ENCODE measurements around the gene SDR39U1.

The SDR39U1 gene

DNA sequence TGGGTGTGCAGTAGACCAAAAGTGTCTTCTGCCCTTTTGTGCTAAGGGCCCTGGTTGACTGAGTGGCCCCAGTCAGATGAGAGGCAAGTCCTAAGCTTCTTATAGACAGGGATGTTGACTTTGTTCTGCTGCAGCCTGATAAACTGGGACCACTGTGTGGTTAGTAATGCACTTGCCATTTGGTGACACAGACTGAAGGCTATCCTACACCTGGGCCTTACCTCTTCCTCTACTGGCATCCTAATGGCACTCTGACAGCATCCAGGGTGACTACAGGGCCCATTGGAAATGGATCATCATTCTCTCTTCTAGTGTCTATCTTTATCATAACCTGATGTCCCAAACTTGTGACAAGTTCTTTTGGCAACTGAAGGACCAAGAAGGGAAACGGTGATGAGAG is 3.3 kb downstream of the SDR39U1 start:
- no peak for DNase-seq (ENCODE audit: low read depth in 1 of 2, low spot score in 1 of 2)
- no peak overlapping the region for H3K27ac ChIP-seq (replicated peaks)
- H3K27me3 ChIP-seq (ENCODE audit: insufficient read depth, poor library complexity, severe bottlenecking), result no peaks in the 10 kb centered on the region
- no peak overlapping the region for H3K4me3 ChIP-seq (replicated peaks; ENCODE audit: insufficient read depth, low read length)
- TF ChIP-seq, protein P1, sequence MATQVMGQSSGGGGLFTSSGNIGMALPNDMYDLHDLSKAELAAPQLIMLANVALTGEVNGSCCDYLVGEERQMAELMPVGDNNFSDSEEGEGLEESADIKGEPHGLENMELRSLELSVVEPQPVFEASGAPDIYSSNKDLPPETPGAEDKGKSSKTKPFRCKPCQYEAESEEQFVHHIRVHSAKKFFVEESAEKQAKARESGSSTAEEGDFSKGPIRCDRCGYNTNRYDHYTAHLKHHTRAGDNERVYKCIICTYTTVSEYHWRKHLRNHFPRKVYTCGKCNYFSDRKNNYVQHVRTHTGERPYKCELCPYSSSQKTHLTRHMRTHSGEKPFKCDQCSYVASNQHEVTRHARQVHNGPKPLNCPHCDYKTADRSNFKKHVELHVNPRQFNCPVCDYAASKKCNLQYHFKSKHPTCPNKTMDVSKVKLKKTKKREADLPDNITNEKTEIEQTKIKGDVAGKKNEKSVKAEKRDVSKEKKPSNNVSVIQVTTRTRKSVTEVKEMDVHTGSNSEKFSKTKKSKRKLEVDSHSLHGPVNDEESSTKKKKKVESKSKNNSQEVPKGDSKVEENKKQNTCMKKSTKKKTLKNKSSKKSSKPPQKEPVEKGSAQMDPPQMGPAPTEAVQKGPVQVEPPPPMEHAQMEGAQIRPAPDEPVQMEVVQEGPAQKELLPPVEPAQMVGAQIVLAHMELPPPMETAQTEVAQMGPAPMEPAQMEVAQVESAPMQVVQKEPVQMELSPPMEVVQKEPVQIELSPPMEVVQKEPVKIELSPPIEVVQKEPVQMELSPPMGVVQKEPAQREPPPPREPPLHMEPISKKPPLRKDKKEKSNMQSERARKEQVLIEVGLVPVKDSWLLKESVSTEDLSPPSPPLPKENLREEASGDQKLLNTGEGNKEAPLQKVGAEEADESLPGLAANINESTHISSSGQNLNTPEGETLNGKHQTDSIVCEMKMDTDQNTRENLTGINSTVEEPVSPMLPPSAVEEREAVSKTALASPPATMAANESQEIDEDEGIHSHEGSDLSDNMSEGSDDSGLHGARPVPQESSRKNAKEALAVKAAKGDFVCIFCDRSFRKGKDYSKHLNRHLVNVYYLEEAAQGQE (IDR thresholded peaks at IDR 0.05; ENCODE audit: insufficient replicate concordance, low read depth), result no peak
- no peak for TF ChIP-seq POLR2AphosphoS5 (IDR thresholded peaks at IDR 0.05; ENCODE audit: low read depth)
- TF ChIP-seq, protein P2, sequence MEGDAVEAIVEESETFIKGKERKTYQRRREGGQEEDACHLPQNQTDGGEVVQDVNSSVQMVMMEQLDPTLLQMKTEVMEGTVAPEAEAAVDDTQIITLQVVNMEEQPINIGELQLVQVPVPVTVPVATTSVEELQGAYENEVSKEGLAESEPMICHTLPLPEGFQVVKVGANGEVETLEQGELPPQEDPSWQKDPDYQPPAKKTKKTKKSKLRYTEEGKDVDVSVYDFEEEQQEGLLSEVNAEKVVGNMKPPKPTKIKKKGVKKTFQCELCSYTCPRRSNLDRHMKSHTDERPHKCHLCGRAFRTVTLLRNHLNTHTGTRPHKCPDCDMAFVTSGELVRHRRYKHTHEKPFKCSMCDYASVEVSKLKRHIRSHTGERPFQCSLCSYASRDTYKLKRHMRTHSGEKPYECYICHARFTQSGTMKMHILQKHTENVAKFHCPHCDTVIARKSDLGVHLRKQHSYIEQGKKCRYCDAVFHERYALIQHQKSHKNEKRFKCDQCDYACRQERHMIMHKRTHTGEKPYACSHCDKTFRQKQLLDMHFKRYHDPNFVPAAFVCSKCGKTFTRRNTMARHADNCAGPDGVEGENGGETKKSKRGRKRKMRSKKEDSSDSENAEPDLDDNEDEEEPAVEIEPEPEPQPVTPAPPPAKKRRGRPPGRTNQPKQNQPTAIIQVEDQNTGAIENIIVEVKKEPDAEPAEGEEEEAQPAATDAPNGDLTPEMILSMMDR (IDR thresholded peaks at IDR 0.05; ENCODE audit: insufficient read depth, low read length), result no peak
- TF ChIP-seq GABPA (IDR thresholded peaks at IDR 0.05; ENCODE audit: low read depth), result no peak
- TF ChIP-seq SPI1 (IDR thresholded peaks at IDR 0.05; ENCODE audit: borderline replicate concordance, low read depth), result no peak

DNA sequence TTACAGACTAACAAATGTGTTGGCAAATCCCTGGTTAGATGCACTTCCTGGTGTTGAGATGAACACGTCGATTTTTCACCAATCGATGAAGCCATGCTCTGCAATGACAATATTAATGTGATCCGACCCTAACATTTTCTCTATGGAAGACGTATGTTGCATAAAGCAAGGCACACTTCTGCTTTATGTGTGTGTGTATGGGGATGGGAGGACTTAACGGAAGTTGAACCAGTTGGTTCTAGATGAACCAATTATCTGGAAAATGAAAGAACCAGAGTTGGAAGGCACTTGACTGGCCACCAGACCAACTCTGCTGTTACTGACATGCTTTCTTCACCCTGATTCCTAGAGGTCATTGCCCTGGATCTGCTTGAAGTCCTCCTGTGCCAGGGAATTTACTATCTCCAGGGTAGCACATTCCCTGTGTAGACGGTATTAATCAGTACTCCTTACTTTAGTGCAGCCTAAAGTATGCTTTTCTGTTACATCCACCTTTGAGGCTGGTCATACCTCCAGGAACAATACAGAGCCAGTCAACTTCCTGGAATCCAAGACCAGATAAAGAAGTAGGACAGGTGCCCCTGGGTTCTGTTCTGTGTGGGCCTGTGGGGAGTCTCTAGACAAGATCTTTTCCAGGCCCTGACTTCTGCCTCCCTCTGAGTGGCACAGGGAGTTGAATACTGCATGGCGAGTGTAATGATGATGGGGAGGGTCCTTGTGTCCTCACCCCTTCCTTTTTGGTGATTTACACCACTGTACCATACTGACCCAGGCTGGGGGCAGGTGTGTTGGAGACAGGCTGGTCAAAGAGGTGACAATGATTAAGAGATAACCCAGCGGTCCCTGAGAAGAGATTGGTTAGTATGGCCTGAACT is 4.1 kb downstream of the SDR39U1 start:
- Histone ChIP-seq H3K27me3 (ENCODE audit: insufficient read depth, poor library complexity, severe bottlenecking) (no peaks in the 10 kb centered on the region), H3K4me3 (replicated peaks; ENCODE audit: insufficient read depth, low read length) (no peak overlapping the region), H3K27ac (replicated peaks) (no peak overlapping the region)
- DNase-seq (ENCODE audit: low read depth in 1 of 2, low spot score in 1 of 2), result no peak
- TF ChIP-seq, protein P2 (IDR thresholded peaks at IDR 0.05; ENCODE audit: insufficient read depth, low read length), result no peak
- 0 out of 2 replicates have a peak, but pooled peaks have one; percentile 5 for TF ChIP-seq SPI1 (IDR thresholded peaks at IDR 0.05; ENCODE audit: borderline replicate concordance, low read depth)

DNA sequence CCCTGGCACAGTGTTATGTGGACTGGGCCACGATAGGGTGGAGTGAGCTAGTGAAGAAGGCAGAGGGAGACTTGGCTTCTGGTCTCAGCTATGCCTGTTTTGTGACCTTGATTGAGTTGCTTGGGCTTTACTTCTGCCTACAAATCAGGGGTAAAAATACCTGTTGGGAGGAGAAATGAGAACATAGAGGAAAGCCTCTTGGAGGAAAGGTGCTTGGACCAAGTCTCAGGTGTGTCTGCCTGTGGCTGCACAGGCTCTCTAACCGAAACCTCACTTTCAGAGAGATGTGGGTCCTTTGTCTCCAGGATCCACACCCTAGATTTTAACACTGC is 4.9 kb downstream of the SDR39U1 start:
- TF ChIP-seq POLR2AphosphoS5 (IDR thresholded peaks at IDR 0.05; ENCODE audit: low read depth), result no peak
- TF ChIP-seq, protein P2 (IDR thresholded peaks at IDR 0.05; ENCODE audit: insufficient read depth, low read length), result no peak
- no peaks in the 10 kb centered on the region for H3K27me3 ChIP-seq (ENCODE audit: insufficient read depth, poor library complexity, severe bottlenecking)
- no peak overlapping the region for H3K4me3 ChIP-seq (replicated peaks; ENCODE audit: insufficient read depth, low read length)
- DNase-seq (ENCODE audit: low read depth in 1 of 2, low spot score in 1 of 2), result no peak
- no peak overlapping the region for H3K27ac ChIP-seq (replicated peaks)

GRCh38 chr14:24437020-24437735 is 5.4 kb downstream of the SDR39U1 start:
- TF ChIP-seq, protein P2 (IDR thresholded peaks at IDR 0.05; ENCODE audit: insufficient read depth, low read length), result no peak
- TF ChIP-seq SPI1 (IDR thresholded peaks at IDR 0.05; ENCODE audit: borderline replicate concordance, low read depth), result no peak
- TF ChIP-seq GABPA (IDR thresholded peaks at IDR 0.05; ENCODE audit: low read depth), result no peak
- TF ChIP-seq, protein P1 (IDR thresholded peaks at IDR 0.05; ENCODE audit: insufficient replicate concordance, low read depth), result no peak
- TF ChIP-seq POLR2AphosphoS5 (IDR thresholded peaks at IDR 0.05; ENCODE audit: low read depth), result no peak
- H3K27me3 ChIP-seq (ENCODE audit: insufficient read depth, poor library complexity, severe bottlenecking), result no peaks in the 10 kb centered on the region
- no peak for DNase-seq (ENCODE audit: low read depth in 1 of 2, low spot score in 1 of 2)
- H3K4me3 ChIP-seq (replicated peaks; ENCODE audit: insufficient read depth, low read length), result no peak overlapping the region
- H3K27ac ChIP-seq (replicated peaks), result no peak overlapping the region

All from HL-60 (cell line).